Stimulated activated CD8-positive, alpha-beta memory T cell treated with anti-CD3 and anti-CD28 coated beads, Interleukin-15, amount 100 ng/mL, for 24 hours (primary cell): ENCODE results near the gene HHAT.
"Not testable (repeated sequence)": the region's sequence is repeated elsewhere in the genome, so short reads cannot be mapped to it uniquely, and the experiment has no call there.

Source experiments
- DNase-seq: peaks from one replicate; pipeline ENCODE4 v3.0.0-alpha.2; 2020; ENCODE audit warnings: low read depth

Gene HHAT

DNA sequence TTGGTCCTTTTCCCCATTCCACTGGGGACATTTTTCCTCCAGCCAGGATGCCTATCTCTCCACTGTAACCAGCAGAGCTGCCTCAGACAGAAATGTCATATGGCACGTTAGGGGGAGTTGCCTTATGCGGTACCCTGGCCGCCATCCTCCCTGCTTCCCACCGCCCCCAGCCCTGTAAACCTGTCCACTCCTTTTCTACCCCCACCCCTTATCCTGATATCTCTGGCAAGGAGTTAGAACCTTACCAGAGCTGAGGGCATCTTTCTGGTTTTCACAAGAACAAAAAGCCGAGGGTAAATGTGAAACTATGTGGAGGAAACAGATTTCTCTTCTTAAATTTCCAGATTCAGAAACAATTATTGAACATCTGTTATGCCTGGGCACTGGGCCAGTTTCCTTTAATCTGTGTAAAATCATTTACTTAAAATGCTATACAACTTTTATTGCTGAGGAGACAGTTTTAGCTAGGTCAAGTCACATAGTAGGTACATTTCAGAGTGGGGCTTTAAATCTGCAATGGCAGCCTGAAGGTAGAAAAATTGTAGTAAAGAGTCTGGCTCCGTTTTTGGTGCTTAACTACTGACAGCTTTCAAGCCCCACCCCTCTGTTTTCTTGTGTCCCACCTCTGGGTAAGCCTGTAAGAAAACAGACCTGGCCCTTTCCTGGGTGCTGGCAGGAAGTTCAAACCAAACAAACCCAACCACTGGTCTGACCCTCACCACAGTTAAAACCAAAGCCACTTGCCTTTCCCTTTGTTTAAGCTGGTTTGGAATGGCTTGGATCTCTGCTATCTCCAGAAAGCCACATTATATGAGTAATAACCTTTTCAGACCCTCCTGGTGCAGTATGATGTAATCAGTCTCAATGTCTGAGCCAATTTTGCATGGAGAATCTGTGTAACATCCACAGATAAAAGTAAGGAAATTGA lies 319.0 kb downstream of the HHAT start:
- no peak for DNase-seq

GRCh38 chr1:210648588-210649269 lies 320.0 kb downstream of the HHAT start:
- DNase-seq: no peak

- no peak for DNase-seq
Observed at GRCh38 chr1:210650403-210650802, 321.7 kb downstream of the HHAT start.

DNA sequence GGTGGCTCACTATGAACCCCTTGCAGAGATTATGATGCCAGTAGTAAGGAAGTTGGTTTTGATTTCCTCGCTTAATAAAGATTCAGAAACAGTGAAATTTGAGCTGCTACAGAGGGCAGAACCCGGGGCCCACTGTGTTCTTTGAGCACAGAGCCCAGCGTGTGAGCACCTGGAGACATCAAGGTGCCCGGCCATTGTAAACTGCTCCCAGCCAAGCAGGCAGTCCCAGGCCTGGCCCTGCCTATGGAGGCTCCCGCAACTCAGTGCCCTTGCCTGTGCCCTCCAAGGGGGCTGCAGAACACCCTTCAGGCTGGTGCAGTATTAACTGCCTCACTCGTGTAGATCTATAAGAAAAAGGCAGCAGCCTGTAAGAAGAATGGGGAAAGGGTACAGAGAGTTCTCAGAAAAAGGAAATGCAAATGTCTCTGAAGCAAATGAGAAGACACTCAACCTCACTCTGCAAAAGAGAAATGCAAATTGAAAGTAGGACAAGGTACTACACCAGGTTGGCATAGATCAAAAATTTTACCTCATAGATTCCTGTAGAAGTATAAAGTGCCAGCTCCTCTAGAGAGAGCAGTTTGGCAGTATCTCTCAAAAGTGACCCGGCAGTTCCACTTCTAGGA lies 323.7 kb downstream of the HHAT start:
- no peak for DNase-seq

GRCh38 chr1:210653771-210654170 lies 325.1 kb downstream of the HHAT start:
- no peak for DNase-seq

- DNase-seq: no peak
Observed at GRCh38 chr1:210654176-210654981, 325.7 kb downstream of the HHAT start.

GRCh38 chr1:210655511-210655910 lies 326.8 kb downstream of the HHAT start:
- DNase-seq: no peak

- no peak for DNase-seq
Observed at GRCh38 chr1:210657806-210658205, 329.1 kb downstream of the HHAT start.

GRCh38 chr1:210661520-210661919 lies 332.8 kb downstream of the HHAT start:
- not testable (repeated sequence) for DNase-seq

DNA sequence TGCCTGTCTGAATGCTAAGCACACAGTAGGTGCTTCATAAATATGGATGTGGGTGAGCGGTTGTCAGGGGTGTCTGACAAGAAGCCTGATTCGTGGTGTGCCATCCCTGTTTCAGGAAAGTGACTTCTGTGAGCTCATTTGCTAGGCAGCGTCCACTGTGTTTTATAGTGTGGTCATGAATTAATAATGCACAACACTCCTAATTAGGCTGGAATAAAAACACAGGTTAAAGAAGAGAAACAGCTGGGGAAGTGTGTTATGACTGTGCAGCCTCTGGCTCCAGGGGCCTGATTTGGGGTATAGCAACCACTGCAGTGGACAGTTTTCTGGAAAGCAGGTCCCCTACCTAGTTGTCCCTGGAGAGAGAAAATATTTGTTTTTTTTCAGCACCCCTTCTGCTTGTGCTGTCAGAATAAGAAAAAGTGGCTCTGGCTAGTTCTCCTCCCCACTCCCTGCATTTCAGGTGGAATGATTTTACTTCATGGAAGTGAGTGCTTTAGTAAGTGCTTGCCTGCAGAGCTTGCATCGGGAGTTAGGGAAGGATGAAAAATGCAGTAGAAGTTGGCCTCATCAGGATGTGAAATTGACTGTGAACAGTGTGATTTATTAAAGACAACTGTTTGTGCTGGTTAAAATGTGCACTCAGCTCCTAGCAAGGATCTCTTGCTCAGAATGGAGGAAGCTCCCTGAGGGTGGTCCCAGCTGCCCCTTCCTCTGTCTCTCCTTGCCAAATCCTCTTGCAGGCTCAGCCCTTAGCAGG lies 333.8 kb downstream of the HHAT start:
- no peak for DNase-seq

GRCh38 chr1:210663730-210664573 lies 335.2 kb downstream of the HHAT start:
- DNase-seq: no peak

GRCh38 chr1:210669951-210670350 lies 341.2 kb downstream of the HHAT start:
- no peak for DNase-seq

DNA sequence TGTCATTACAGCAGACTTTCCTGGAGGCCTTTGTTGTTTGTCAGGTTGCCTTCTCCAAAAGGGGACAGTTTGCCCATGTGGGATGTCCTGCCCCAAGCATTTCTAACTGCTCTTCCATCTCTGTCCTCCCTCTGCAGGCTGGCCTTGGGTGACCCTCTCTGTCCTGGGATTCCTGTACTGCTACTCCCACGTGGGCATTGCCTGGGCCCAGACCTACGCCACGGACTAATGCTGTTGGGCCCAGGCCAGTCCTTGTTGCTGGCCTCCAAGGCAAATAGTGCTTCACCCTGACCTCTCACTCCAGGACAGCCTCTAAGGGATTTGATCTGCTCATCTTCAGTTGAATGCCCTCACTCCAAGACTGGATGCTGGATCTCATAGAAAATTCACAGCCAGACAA lies 345.4 kb downstream of the HHAT start:
- no peak for DNase-seq

DNA sequence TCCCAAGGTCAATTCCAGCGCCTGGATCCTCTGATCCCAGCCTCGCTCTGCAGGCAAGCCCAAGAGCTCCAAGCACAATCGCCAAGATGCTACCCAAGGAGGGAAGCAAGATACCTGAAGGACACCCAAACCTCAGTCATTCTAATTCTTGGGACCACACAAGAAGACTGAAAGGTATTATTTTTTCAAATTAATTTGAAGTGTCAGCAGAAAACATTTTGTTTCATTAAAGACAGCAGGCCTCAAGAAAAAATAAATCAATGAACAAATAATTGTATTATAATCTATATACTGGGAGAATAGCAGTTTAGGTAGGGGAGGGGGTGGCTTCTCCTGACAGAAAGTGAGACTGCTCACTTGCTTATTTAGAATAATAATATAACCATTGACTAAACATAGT lies 347.8 kb downstream of the HHAT start:
- DNase-seq: no peak

- no peak for DNase-seq
Observed at GRCh38 chr1:210677533-210677932, 348.8 kb downstream of the HHAT start.

DNA sequence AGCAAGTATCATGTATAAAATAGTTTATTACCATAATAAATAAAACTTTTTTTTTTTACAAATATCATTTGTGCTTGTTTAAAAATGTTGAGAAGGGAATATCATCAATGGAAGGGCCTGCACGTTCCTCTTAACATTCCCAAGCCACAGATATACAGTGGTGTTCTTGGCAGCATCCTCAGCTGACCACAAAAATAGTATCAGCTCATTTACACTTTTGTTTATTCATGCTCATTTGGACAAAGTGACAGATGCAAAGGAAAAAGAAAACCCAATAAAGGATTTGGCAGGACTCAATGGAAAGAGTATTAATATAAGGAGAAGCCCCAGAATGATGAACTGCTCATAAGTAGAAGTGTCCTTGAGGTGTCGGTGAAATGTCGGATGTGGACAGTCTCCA lies 349.6 kb downstream of the HHAT start:
- DNase-seq: no peak

GRCh38 chr1:210681158-210681557 lies 352.5 kb downstream of the HHAT start:
- DNase-seq: no peak

DNA sequence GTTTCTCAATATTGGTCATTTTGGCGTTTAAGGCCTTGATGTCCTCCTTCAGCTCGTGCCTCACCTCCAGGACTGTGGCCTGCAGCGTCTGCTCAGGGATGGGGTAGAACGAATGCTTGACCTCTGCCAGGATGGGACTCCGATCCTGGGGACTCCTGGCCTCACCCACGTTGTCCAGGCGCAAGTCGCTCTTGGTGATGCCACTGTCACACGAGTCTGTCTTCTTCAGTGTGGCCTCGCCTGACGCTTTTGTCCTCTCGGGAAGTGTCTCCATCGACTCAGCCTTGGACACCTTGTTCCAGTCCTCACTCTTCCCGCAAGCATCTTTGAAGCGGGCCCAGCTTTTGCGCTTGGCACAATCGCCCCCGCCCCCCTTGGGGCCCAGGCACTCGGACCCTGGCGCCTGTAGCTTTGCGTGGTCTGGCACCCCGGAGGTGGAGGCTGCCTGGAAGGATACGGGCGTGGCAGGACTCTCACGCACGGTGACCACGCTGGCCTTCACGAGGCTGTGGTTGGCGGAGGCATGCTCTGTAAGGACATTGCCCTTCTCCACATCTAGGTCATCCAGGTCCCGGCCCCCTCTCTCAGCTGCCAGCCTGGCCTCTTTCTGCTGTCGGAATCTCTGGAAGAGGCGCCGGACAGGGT lies 354.8 kb downstream of the HHAT start:
- DNase-seq: no peak

DNA sequence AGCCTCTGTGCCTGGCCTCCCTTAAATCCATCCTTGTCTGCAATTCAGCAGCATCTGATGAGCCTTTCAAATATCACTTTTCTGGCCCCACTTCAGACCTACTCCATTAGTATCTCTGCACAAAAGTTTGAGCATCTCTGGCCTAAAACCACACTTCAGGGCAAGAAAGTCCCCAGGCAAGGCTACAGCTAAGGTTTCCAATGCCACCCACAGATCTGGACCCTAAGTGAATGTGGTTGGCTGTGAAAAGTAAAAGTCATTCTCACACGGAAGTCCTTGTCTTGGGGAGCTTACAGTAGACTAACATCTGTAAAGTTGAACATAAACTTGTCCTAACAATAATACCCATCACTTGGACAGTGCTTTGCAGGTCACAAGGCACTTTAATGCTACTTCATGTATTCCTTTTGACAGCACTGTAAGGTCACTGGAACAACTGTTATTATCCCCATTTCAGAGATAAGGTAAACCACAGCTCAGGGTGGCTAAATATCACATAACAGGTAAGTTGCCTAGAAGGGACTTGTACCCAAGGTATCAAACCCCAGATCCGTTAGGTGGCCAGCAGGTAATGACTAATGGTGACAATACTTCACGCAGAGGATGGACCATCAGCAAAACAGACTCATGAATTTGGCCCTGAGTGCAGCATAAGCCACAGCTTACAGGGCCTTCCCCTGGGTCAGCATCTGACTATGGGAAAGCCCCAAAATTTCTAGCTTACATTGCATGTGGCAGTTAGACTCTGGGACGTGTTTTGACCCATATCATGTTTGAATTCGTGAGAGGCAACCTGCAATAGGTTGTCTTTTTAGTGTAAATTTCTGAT lies 356.0 kb downstream of the HHAT start:
- DNase-seq: no peak
